ENCODE measurements around the gene RNFT2.
"Not testable (repeated sequence)": the region's sequence is repeated elsewhere in the genome, so short reads cannot be mapped to it uniquely, and the experiment has no call there.

RNFT2 gene

DNA sequence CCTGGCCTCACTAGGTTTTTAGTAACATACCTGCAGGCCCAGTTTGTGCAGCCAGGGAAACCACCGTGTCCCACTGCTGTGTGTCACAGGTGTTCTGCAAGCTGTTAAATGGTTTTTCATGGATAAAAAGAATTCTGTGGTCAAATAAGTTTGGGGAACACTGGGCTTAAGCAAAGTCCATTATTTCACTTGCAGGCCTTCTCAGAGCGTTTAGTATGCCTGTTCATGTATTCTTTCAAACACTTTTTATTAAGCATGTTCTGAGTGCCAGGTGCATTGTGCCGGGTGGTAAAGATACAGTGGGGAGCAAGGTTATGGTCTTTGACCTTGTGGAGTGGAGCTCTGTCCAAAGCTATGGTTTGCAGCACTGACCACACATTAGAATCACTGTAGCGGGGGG is 7.4 kb downstream of the RNFT2 start:
- DNase-seq (ENCODE audit: low read depth), result no peak

DNA sequence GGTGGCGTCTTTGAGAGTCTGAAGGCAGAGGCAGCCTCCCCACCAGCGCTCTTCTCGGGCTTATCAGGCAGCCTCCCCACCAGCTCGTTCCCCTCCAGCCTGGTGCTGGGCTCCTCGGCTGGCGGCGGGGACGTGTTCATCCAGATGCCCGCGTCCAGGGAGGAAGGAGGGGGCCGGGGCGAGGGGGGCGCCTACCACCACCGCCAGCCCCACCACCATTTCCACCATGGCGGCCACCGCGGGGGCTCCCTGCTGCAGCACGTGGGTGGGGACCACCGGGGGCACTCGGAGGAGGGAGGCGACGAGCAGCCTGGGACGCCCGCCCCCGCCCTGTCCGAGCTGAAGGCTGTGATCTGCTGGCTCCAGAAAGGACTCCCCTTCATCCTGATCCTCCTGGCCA is 11.8 kb downstream of the RNFT2 start:
- no peak for DNase-seq (ENCODE audit: low read depth)

DNA sequence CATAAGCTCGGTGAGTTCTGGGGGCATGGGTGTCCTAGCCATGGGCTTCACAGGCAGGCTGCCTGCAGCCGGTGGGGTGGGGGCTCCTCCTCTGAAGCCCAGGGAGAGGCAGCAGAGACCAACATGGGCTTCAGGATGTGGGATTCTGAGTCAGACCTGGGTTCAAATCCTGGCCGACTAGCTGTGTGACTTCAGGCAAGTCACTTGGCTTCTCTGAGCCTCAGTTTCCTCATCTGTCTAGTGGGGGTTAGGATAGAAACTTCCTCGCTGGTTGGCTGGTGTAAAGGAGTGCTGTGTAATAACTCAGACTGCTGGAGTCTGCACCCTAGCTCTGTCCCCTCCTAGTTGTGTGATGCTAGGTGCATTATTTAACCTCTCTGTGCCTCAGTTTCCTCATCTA is 12.2 kb downstream of the RNFT2 start:
- DNase-seq (ENCODE audit: low read depth), result no peak

DNA sequence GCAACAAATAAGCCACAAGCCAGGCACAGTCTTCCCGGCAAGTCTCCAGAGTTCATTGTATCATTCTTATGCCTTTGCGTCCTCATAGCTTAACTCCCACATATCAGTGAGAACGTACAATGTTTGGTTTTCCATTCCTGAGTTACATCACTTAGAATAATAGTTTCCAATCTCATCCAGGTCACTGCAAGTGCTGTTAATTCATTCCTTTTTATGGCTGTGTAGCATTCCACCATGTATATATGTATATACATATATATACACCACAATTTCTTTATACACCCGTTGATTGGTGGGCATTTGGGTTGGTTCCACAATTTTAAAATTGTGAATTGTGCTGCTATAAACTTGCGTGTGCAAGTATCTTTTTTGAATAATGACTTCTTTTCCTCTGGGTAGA is 16.0 kb downstream of the RNFT2 start:
- DNase-seq (ENCODE audit: low read depth), result not testable (repeated sequence)

GRCh38 chr12:116754783-116755182 is 16.7 kb downstream of the RNFT2 start:
- DNase-seq (ENCODE audit: low read depth), result not testable (repeated sequence)

DNA sequence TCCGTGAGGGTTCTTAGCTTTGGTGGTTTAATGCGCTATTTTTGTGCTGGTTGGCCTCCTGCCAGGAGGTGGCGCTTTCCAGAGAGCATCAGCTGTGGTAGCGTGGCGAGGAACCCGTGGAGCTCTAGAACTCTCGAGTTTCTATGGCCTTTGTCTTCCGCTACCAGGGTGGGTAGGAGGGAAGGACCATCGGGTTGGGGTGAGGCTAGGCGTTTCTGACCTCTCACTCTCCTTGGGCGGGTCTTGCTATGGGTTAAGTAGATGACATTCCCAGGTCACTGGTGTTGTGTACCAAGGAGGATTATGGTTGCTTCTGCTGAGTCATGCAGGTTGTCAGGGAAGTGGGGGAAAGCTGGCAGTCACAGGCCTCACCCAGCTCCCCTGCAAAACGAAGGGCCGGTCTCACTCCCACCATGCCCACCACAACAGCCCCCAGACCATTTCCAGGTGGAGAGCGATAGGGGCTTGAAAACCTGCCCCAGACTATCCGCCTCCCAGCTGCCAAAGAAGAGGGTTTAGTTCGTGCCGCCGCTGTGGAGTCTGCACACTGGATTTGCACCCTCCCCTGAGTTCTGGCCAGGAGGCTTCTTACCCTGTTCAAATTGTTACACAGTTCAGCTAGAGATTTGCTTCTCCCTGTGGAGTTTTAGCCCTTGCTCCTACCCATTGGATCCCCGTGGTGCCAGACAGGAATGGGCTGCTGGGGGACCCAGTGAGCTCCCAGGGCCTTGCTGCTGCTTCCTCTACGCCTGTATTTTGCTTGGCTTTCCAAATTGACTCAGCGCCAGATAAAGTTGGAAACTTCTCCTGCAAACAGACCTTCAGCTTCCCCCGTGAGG is 21.9 kb downstream of the RNFT2 start:
- DNase-seq (ENCODE audit: low read depth), result no peak

DNA sequence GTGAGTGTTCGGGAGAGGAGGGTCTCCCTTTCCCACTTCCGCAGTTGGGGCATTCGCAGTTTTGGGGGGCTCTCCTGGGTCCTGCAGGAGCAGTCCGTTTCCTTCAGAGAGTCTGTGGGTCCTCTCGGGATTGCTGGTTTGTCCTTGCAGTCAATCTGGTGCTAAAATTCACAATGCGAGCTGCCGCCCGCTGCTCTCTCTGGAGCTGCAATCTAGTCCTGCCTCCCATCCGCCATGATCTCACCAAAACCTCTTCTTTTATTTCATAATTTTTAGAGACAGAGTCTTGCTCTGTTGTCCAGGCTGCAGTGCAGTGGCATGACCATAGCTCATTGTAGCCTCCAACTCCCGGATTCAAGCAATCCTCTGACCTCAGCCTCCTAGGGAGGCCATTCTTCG is 22.5 kb downstream of the RNFT2 start:
- no peak for DNase-seq (ENCODE audit: low read depth)

DNA sequence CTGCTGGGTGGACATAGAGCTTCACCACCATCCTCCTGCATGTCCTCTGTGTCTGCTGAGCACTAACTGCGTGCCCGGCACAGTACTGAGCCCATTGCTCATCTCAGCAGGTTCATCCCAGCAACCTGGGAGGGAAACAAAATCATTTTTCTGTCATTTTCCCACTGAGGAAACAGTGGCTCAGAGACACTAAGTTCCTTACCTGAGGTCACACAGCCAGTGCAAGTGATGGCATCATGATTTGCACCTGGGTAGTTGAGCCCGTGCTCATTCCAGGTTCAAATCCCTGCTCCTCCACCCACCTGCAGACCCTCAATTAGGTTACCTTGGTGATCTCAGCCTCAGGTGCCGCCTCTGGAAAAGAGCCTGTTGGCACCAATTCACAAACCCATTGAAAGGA is 23.4 kb downstream of the RNFT2 start:
- DNase-seq (ENCODE audit: low read depth), result no peak

GRCh38 chr12:116765271-116765670 is 27.2 kb downstream of the RNFT2 start:
- DNase-seq (ENCODE audit: low read depth), result no peak

DNA sequence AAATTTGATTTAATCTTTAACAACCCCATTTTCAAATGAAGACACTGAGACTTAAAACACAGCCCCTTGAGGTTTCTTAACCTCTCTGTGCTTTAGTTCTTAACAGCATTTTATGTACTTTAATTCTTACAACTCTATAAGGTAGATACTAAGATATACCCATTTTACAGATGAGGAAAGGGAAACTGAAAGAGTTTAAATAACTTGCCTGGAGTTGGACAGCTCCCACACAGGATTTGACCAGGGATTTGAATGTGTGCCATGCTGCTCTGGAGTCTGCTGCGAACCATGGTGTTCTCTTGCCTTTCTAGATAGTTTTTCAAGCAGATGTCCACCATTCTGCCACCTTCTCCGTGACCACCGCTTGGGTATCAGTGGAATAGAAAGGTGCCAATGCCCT is 28.2 kb downstream of the RNFT2 start:
- no peak for DNase-seq (ENCODE audit: low read depth)

DNA sequence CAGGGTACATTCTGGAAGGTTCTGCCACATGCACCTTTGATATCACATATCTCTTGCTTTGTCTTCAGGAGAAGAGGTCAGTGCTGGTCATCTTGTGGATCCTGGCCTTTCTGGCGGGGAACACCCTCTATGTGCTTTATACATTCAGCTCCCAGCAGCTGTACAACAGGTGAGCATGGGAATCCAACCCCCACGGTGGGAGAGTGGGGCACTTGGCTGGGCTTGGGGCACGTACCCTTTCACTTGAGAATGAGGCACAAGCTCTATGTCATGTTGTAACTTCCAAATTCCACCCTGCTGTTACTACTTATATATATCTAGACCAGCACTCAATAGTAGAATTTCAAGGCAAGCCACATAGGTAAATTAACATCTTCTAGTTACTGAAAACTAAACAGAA is 28.6 kb downstream of the RNFT2 start:
- DNase-seq (ENCODE audit: low read depth), result no peak

DNA sequence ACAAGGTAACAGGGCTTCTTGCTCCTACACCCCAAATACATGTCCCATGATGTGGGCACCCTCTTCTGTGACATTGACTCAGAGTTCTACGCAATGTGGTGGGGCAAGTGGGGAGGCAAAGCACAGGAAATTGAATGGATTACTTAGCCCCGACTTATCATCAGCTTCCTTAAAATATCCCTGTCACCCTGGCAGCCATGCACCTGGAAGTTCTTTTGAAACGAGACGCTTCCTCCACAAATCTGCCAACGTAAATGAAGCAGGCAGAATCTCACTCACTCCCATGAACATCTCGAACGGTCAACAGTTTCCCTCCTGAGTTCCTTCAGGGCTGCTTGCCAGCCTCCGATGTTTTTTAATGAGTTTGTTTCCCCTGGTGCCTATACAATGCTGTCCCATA is 33.5 kb downstream of the RNFT2 start:
- peak; percentile 14 for DNase-seq (ENCODE audit: low read depth)

DNA sequence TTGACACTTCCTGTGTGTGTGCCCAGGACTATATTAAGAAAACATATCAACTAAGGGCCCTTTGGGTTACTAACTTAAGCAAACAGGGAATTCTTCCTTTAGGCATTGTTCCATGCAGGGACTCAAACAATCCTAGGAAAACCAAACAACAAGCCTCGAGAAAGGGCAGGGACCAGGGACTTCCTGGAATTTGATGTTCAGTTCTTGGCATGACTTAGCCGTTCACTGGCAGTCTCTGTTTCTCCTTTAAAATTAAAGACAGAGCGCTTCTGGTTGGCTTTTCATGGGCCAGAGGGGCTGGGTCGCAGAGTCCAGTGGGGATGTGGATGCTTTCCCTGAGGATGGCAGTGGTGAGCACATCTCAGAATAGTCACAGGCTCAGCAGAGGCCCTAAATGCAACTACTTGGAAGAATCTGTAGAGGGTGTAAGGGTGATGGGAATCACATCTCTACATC is 35.2 kb downstream of the RNFT2 start:
- peak; percentile 46 for DNase-seq (ENCODE audit: low read depth)

DNA sequence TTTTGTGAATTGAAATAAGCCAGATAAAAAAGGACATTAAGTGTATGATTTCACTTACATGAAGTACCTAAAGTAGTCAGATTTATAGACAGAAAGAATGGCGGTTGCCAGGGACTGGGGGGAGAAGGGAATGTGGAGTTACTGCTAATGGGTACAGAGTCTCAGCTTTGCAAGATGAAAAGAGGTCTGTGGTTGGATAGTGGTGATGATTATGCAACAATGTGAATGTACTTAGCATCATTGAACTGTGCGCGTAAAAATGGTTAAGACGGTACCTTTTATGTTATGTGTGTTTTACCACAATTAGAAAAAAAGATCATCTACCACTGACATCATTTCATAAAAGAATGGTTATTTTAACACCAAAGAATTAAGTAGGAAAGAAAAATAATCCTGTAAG is 35.9 kb downstream of the RNFT2 start:
- no peak for DNase-seq (ENCODE audit: low read depth)

DNA sequence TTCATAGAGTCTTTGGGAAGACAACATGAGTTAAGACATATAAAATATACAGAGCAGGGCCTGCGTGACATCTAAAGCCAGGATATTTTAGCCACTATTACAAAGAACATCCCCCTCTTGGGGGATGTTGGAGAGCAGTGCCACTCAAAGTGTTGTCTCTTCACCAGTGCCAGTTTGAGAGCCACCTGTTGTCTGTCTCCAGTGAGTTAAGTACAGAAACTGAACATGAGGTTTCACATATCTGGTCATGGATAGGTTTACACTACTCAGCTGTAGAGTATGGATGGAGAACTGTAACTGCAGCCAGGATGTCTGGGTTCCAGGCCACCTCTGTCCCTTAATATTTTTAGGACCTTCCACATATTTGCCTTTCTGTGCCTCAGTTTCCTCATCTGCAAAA is 39.1 kb downstream of the RNFT2 start:
- no peak for DNase-seq (ENCODE audit: low read depth)

GRCh38 chr12:116779597-116779996 is 41.5 kb downstream of the RNFT2 start:
- no peak for DNase-seq (ENCODE audit: low read depth)

DNA sequence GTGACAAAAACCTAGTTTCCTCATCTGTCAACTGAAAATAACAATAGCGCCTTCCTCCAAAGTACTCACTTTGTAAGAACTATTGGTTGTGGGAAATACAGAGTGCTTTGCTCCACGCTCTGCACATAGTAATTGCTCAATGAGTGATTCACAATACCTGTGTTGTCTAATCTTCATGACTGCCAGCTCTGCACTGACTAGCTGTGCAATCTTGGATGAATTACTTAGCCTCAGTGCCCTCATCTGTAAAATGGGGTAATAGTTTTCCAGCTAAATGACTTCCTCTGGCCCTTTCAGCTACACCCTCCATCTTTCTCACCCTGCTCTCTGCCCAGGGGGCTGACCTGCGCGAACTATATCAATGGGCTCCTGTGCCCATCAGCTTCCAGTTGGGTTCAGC is 42.8 kb downstream of the RNFT2 start:
- DNase-seq (ENCODE audit: low read depth), result no peak

DNA sequence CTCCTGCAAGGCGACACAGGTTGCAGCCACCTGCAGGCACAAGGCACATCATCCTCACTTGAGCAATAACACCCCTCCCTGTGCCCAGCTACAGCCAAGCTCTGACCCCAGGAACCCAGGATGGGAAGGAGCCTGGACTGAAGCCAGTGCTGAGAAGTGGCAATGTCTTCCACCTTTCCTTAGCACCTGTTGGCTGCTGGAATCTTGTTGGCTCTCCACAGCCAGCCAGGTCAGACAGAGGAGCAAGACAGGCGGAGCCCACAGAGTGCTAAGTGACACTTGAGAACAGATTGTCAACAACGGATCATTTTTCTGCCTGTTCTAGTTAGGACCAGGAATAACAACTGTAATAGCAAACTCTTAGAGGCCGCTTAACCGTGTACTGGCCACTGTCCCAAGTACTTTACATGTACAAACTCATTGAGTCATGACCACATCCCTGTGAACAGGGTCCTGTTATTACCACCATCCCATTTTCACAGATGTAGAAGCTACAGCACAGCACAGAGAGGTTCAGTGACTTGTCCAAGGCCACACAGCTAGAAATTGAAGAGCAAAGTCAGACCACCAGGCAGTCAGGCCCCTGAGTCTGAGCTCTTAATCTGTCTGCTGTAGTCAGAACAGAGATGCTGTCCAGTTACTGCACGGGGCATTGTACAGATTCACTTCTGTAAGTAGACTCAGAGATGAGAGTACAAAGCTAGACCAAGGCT is 45.6 kb downstream of the RNFT2 start:
- no peak for DNase-seq (ENCODE audit: low read depth)

DNA sequence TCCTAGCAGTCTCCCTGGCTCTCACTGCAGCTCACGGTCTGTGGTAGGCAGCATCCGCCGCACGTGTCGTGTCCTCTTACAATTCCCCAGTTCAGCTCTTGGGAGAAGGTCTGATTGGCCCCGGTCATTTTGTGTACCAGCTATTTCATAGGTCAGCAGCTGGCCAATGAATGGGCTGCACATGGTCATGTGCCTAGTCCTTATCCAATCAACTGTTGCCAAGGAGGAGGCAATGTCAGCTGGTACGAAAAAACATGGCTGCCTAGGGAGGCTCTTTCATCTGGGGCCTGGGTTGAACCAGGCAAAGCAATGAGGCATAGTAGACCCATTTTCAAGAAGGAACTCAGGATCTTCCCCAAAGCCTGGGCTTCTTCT is 46.1 kb downstream of the RNFT2 start:
- DNase-seq (ENCODE audit: low read depth), result peak; percentile 20

DNA sequence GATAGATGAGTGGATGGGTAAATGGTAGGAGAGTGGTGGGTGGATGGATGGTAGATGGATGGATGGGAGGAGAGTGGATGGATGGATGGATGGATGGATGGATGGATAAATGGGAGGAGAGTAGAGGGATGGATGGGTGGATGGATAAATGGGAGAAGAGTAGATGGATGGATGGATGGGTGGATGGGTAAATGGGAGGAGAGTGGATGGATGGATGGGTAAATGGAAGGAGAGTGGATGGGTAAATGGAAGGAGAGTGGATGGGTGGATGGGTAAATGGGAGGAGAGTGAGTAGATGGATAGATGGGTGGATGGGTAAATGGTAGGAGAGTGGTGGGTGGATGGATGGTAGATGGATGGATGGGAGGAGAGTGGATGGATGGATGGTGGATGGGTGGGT is 51.4 kb downstream of the RNFT2 start:
- DNase-seq (ENCODE audit: low read depth), result not testable (repeated sequence)

DNA sequence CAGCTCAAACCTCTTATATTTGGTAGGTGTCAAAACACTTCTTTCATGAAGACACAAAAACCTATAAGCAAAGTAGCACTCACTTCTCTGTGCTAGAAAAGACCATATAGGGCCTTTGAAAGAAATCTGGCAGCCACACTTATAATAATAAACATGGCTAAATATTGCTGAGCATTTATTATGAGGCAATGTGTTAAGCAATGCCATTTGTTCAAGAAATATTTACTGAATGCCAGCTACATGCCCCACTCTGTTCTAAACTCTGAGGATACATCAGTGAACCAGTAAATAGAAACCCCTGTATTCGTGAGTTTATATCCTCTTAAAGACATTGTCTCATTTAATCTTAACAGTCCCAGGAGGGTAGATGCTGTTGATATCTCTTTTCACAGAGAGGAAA is 52.0 kb downstream of the RNFT2 start:
- no peak for DNase-seq (ENCODE audit: low read depth)

GRCh38 chr12:116792403-116792802 is 54.3 kb downstream of the RNFT2 start:
- no peak for DNase-seq (ENCODE audit: low read depth)

DNA sequence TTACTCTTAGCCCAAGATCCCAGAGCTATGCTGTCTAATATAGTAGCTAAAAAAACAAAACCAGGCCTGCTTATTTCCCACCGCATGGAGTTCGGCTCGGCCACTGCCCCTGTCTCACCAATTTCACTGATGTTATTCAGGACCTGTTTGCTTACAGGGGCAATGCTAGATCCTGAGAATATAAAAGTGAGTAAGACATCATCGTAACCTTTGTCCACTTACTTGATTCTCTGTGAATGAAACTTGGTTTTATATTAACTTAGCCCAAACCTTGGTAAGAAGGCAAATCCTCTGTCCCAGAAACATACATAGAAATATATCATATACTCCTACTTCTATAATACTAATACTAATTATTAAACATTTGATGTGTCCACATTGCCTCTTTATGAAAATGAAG is 56.6 kb downstream of the RNFT2 start:
- no peak for DNase-seq (ENCODE audit: low read depth)

DNA sequence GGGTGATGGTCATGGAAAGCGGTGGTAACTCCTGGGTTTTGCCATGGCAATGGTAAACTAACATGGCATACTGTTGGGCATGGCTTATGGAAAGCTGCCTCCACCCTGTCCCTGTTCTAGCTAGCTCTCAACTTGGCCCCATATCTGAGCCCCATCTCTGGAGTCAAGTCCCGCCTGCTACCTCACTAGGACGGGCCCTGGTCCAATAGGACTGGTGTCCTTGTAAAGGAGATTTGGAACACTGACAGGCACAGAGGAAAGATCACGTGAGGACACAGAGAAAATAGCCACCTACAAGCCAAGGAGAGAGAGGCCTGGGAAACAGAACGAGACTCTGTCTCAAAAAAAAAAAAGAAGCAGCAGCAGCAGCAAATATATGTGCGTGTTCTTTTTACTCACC is 59.8 kb downstream of the RNFT2 start:
- DNase-seq (ENCODE audit: low read depth), result no peak

Measured in ELR (cell line).